ENCODE data around the gene PMM2.
A peak's percentile ranks its signal among the peaks of the same experiment; 100 is the strongest.
"Not testable (repeated sequence)": the region's sequence is repeated elsewhere in the genome, so short reads cannot be mapped to it uniquely, and the experiment has no call there.

The PMM2 gene

DNA sequence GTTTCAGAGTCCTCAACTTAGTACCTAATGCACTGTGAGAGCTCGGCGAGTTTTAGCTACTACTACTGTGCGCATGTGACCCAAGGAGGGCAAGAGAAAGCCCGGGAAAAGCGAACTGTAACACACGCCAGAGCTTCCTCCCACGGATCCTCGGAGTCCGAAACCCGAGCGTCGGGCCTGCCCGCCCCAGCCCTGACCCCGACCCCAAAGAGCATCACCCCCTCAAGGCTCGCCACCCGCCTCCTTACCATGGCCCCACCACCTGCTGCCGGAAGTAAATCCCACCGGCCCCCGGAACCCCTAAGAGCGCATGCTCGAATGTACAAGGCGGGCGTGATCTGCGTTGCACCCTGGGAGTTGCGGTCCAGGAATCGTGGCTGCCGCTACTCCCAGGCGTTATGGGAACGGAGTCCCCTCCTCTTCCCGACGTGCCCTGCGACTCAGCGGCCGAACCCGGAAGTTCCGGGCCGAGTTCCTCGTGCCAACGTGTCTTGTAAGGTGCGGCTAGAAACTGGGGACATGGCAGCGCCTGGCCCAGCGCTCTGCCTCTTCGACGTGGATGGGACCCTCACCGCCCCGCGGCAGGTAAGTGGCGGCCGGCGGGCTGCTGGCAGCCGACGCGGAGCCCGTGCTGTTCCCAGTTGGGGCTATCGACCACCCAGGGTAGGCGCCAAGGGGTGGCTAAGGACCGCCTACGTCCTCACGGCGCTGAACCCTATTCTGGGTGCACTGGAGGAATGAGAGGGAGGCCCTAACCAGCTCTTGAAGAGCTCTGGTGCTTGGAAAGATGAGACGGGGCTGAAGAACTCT is at the start of gene PMM2, which contains the start of gene TMEM186:
TSS of gene PMM2 (plus strand) at position 476 of the 810 bp plus-strand sequence. CDS start at position 520, 44 bp downstream.
TSS of gene TMEM186 (minus strand) at position 276 of the 810 bp plus-strand sequence. CDS start at position 251, 25 bp downstream.
- peak; percentile 96 for DNase-seq

- not testable (repeated sequence) for DNase-seq
These were observed 48.7 kb upstream of the PMM2 start for GRCh38 chr16:8748944-8749343.

DNA sequence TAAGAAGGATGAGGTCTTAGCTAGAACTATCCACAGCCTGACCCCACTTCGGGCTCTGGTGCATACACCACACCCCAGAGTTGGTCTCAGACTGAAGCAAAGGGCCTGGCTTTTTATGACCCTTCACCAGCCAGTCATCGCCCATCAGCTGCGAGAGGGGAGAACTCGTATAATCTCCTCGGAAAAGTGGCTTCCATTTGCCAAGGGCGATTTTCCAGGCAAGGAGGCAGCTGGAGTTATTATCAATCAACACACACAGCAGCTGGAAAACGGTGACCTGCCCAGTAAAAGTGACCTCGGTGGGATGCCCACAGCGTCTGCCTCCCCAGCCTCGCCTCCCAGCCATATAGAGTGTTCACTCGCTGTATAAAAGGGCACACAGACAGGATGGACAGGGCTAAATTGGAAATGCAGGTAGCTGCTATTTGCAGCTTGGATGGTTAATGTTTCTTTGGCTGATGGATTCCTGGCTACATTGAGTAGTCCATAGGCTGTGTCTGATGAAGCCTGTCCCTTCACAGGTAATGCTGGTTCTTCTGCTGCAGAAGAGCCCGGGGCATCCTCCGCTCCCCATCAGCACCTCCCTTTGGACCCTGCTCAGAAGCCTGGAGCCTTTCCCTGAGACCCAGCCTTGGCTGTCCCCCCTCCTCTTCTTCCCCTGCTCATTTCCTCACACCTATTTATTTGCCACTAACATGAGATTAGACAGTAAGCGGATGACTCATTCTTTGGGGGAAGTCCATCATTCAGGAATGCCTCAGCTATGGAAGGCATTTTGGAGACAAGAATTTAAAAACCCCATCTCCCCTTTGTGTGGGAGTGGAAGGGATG is 45.9 kb upstream of the PMM2 start:
- no peak for DNase-seq

- no peak for DNase-seq
These were observed 44.9 kb upstream of the PMM2 start for GRCh38 chr16:8752706-8753105.

- DNase-seq = no peak
These were observed 44.1 kb upstream of the PMM2 start for GRCh38 chr16:8753416-8754054.

DNA sequence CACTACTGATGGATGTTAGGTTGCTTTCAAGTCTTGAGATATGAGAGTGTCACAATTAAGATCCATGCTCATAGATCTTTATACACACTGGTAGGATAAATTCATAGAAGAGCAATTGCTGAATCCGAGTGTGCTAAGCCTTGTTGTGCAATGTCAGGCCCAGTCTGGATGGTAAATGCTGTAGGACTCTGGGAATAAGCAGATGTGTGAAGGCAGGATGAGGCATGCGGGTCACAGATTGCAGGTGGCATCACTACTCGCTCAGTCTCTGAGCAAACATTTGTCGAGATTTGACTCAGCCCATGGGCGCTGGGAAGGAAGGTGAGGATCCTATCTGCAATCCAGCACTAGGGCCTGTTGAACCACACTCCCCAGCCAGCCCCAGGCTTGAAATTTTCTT is 40.9 kb upstream of the PMM2 start:
- no peak for DNase-seq

- no peak for DNase-seq
These were observed 39.6 kb upstream of the PMM2 start for GRCh38 chr16:8758022-8758421.

DNA sequence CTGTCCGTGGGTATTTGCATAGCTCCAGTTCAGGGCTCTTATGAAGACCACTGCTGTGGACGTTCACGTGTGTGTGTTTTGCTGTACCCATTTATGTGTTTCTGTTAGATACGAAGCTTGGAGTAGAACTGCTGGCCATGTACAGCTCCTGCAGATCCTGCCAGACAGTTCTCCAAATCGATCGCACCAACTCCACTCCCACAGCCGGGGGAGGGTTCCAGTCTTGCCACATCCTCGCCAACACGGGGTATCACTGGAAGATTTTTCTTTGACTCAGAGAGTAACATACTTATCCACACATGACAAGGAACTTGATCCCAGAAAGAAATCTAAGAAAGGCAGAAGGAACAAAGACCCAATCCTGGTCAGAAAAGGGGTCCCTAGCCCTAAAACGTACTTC is 37.6 kb upstream of the PMM2 start:
- no peak for DNase-seq

- no peak for DNase-seq
These were observed 36.6 kb upstream of the PMM2 start for GRCh38 chr16:8761078-8761477.

DNA sequence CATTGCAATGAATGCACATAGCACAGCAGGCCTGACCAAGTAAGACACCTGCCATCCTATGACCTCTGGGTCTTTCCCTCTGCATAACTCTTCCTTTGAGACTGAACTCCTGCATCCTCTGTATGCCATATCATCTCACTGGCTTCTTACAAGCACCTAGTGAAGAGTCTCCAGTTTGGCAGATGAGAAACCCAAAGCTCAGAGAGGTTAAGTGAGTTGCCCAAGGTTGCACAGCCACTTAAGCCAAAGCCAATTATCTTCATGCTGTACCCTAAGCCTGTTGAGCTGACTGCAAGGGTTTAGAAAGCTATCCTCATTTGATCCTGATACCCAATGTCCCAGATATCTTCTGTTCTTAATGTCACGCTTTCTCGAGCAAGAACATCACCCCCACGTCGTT is 35.4 kb upstream of the PMM2 start:
- DNase-seq = no peak

DNA sequence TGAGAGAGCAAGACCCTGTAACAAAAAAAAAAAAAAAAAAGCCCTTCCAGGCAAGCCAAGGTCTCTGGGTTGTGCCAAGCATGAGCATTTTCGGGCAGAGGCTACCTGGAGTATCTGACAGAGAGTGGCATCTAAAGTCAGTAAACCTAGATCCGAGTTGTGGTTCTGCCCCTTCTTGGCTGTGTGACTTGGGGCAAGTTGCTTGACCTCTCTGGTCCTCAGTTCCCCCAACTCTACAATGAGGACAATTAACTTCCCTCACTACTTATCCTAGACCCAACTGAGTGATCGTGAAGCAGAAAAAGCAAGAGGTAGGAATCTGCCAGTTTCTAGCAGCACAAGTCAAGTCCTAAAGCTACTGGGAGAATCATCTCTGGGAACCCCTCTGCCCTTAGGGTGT is 34.6 kb upstream of the PMM2 start:
- DNase-seq = no peak

- no peak for DNase-seq
These were observed 33.7 kb upstream of the PMM2 start for GRCh38 chr16:8763899-8764298.

GRCh38 chr16:8764525-8765250 is 33.0 kb upstream of the PMM2 start:
- no peak for DNase-seq

DNA sequence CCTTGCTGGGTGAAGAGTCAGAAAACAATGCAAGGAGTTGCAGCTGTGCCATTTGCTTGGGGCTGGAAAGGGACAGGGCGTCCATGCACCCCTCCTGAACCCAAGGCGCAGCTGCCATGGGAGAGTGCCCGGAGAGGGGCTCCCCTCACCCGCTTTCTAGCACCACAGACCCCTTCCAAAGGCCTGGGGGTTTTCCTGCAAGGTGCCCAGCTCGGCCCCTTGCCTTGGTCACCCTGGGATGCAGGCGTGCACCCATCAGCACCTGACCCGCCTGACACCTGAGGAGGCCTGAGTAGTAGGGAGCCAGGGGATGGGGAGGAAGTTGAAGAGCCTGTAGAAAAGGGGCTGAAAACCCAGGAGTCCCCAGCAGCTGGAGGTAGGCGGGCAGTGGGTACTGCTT is 30.5 kb upstream of the PMM2 start:
- no peak for DNase-seq

- no peak for DNase-seq
These were observed 29.4 kb upstream of the PMM2 start for GRCh38 chr16:8768283-8768682.

- DNase-seq = no peak
These were observed 28.9 kb upstream of the PMM2 start for GRCh38 chr16:8768692-8769091.

- no peak for DNase-seq
These were observed 24.1 kb upstream of the PMM2 start for GRCh38 chr16:8773537-8773936.

- no peak for DNase-seq
These were observed 23.4 kb upstream of the PMM2 start for GRCh38 chr16:8774208-8774607.

DNA sequence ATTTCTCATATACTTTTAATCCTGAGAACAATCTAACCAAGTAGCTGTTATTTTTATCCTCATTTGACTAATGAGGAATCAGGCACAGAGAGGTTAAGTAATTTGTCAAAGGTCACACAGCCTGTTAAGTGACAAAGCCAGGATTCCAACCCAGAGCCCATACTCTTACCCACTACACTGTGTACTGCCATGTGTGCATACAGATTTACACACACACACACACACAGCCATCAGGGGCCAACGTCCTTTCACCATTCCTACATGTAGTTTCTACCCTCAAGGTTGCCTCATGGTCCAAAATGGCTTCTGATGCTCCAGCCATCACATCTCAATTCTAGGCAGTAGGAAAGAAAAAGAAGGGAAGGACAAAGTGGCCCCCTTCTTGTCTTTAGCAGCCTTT is 22.3 kb upstream of the PMM2 start:
- no peak for DNase-seq

DNA sequence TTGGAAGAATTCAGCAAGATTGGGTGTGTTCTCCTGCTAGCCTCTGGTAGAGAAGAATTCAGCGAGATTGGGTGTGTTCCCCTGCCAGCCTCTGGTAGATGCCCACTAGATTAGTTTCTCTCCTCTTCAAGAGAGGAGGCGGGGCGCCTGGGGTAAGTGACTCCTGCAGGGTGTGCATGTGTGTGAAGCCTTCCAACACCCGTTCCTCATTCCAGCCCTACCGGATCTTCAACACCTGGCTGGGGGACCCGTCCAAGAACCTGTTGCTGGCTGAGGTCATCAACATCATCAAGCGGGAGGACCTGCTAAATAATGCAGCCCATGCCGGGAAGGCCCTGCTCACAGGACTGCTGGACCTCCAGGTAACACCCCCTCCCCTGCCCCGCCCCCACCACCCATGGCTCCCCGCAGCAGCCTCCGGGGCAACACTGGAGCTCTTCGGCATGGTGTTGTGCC is 21.5 kb upstream of the PMM2 start:
- DNase-seq = no peak

GRCh38 chr16:8777217-8777616 is 20.4 kb upstream of the PMM2 start:
- no peak for DNase-seq

DNA sequence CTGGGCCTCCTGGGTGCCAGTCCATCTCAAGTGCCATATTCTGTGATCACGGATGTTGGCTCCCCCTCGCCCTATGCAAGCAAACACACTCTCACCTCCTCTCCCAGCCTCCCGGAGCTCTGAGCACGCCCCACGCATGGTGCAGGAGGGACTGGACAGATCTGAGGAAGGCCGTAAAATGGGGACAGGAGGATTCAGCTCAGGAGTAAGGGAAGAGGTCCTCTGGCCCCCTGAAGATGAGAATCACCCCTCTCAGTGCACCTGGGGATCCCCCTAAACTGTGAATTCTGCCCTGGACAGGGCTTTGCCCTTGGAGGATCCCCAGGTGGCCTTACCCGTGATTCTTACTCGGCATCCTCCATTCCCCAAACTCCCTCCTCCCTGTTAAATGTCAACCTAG is 15.8 kb upstream of the PMM2 start:
- DNase-seq = no peak

DNA sequence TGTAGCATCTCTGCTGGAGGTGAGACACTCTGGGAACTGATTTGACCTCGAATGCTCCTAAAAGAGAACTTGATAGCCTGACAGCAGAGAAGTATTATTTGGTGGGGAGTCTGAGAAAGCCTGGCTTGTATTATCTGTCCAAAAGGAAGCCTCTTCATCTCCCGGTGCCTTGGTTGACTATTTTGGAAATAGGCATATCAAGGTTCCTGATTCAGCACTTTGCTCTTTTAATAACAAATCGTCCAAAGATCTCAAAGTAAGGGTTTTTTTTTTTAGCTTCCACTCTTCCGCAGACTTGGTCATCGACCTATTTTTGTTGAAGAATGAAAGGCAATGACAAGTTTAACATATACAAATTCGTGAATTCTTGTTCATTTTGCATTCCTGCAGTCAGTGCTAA is 15.0 kb upstream of the PMM2 start:
- no peak for DNase-seq
